Hepatocyte (in vitro differentiated cells): ENCODE data around the gene NBAS.

ENCODE experiments used
- CTCF ChIP-seq: fragments of 200-600 bp; sonication (generic); IDR thresholded peaks from 2 replicates; pipeline ENCODE4 v1.5.1; 2016; ENCODE audit warnings: antibody characterized with exemption, mild to moderate bottlenecking; ENCODE audit not compliant: poor library complexity
- EZH2 ChIP-seq: fragments of 200-600 bp; sonication (generic); IDR thresholded peaks from 2 replicates; pipeline ENCODE4 v1.6.1; 2016; ENCODE audit warnings: antibody characterized with exemption, mild to moderate bottlenecking, borderline replicate concordance
- EZH2phosphoT487 ChIP-seq: fragments of 200-600 bp; sonication (generic); IDR thresholded peaks from one replicate; pipeline ENCODE4 v1.6.1; 2018; ENCODE audit warnings: antibody characterized with exemption, mild to moderate bottlenecking, low read depth, moderate library complexity; ENCODE audit not compliant: unreplicated experiment, severe bottlenecking

GRCh38 chr2:15154297-15154696 lies 406.8 kb downstream of the NBAS start:
- TF ChIP-seq CTCF: no peak
- TF ChIP-seq EZH2: no peak
- TF ChIP-seq EZH2phosphoT487: no peak
